K562 (cell line): ENCODE measurements around the gene METRN. TPM values are rescaled to one million over a fixed set of nuclear protein-coding genes. Genes with fewer than 3 reads are reported as not detected.

Source experiments
- PHF20 ChIP-seq: fragments of 450-650 bp; IDR thresholded peaks from 2 replicates; pipeline ENCODE4 v1.6.1; 2018; ENCODE audit not compliant: partially characterized antibody
- RFX1 ChIP-seq: fragments of 450-650 bp; IDR thresholded peaks from 2 replicates; pipeline ENCODE4 v1.6.1; 2016; ENCODE audit warnings: mild to moderate bottlenecking, moderate library complexity
- polyA plus RNA-seq, 8 experiments: library from polyadenylated mRNA; depleted of rRNA in 4 of 8; stranded (reverse) in 5 of 8; unstranded in 3 of 8; fragments of >200 nt; fragmentation: Nextera tagmentation in 2 of 8; fragmentation: Illumina TruSeq in 1 of 8; extraction: Ambion mirVana in 2 of 8; extraction: Trizol in 1 of 8; gene quantifications; 2 replicates each; pipeline versions ENCODE4 v1.2.1 to v1.2.3, GENCODE V29; 2011 to 2014; ENCODE audit warnings: inconsistent platforms in 1 of 8, missing spikeins in 1 of 8
- total RNA-seq, 7 experiments: library from RNA; depleted of rRNA in 6 of 7; stranded (reverse); fragments of >200 nt in 6 of 7; fragmentation: Illumina TruSeq in 2 of 7; extraction: Trizol in 2 of 7; gene quantifications; 2 replicates each; pipeline versions ENCODE4 v1.2.1 to v1.2.3, GENCODE V29; 2011 to 2021; ENCODE audit warnings: low replicate concordance in 1 of 7
- TF ChIP-seq, protein P1 (sequence below): fragments of 450-650 bp; IDR thresholded peaks from 2 replicates; pipeline ENCODE4 v1.6.1; 2016; ENCODE audit warnings: mild to moderate bottlenecking, moderate library complexity
- TF ChIP-seq, protein P2 (sequence below): fragments of 250-450 bp; sonication (Bioruptor Pico); IDR thresholded peaks from 2 replicates; pipeline ENCODE4 v1.4.0; 2020; ENCODE audit warnings: mild to moderate bottlenecking, moderate library complexity, borderline replicate concordance
- TF ChIP-seq, protein P3 (sequence below): fragments of 450-650 bp; IDR thresholded peaks from 2 replicates; pipeline ENCODE4 v1.6.1; 2018; ENCODE audit not compliant: partially characterized antibody

The METRN gene
- total and polyA plus RNA-seq, 9 of the 15 experiments (the other 6 are each of a cell fraction or from before 2014, with no cell fraction given): 0.20 to 89.8 (median 15.4) TPM

DNA sequence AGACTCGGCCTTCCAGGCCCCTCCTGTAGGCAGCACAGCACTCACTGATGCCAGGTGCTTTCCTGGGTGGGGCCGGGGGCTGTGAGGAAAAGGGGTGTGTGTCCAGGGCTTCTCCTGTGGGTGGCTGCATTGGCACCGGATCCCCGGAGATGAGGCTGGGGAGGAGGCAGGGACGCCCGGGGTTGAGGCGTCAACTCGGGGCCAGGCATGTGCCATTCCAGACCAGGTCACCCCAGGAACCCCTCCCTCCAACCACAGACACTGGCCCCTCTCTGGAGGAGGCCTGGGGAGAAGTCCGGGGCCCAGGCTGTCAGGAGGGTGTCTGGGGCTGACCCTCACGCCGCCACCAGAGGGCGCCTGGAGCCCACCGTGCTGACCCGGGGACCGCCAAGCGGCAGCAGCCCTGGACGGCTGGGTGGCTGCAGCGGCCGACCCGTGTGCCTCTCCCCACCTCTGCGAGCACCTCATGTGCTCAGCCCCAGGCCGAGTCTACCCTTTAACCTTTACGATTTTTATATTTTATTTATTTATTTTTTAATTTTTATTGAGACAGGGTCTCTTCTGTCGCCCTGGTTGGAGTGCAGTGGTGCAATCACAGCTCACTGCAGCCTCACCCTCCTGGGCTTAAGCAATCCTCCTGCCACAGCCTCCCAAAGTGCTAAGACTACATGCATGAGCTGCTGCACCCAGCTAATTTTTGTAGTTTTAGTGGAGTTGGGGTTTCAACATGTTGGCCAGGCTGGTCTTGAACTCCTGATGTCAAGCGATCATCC, 3.2 kb upstream of the METRN start (continued):
- TF ChIP-seq, protein P1, sequence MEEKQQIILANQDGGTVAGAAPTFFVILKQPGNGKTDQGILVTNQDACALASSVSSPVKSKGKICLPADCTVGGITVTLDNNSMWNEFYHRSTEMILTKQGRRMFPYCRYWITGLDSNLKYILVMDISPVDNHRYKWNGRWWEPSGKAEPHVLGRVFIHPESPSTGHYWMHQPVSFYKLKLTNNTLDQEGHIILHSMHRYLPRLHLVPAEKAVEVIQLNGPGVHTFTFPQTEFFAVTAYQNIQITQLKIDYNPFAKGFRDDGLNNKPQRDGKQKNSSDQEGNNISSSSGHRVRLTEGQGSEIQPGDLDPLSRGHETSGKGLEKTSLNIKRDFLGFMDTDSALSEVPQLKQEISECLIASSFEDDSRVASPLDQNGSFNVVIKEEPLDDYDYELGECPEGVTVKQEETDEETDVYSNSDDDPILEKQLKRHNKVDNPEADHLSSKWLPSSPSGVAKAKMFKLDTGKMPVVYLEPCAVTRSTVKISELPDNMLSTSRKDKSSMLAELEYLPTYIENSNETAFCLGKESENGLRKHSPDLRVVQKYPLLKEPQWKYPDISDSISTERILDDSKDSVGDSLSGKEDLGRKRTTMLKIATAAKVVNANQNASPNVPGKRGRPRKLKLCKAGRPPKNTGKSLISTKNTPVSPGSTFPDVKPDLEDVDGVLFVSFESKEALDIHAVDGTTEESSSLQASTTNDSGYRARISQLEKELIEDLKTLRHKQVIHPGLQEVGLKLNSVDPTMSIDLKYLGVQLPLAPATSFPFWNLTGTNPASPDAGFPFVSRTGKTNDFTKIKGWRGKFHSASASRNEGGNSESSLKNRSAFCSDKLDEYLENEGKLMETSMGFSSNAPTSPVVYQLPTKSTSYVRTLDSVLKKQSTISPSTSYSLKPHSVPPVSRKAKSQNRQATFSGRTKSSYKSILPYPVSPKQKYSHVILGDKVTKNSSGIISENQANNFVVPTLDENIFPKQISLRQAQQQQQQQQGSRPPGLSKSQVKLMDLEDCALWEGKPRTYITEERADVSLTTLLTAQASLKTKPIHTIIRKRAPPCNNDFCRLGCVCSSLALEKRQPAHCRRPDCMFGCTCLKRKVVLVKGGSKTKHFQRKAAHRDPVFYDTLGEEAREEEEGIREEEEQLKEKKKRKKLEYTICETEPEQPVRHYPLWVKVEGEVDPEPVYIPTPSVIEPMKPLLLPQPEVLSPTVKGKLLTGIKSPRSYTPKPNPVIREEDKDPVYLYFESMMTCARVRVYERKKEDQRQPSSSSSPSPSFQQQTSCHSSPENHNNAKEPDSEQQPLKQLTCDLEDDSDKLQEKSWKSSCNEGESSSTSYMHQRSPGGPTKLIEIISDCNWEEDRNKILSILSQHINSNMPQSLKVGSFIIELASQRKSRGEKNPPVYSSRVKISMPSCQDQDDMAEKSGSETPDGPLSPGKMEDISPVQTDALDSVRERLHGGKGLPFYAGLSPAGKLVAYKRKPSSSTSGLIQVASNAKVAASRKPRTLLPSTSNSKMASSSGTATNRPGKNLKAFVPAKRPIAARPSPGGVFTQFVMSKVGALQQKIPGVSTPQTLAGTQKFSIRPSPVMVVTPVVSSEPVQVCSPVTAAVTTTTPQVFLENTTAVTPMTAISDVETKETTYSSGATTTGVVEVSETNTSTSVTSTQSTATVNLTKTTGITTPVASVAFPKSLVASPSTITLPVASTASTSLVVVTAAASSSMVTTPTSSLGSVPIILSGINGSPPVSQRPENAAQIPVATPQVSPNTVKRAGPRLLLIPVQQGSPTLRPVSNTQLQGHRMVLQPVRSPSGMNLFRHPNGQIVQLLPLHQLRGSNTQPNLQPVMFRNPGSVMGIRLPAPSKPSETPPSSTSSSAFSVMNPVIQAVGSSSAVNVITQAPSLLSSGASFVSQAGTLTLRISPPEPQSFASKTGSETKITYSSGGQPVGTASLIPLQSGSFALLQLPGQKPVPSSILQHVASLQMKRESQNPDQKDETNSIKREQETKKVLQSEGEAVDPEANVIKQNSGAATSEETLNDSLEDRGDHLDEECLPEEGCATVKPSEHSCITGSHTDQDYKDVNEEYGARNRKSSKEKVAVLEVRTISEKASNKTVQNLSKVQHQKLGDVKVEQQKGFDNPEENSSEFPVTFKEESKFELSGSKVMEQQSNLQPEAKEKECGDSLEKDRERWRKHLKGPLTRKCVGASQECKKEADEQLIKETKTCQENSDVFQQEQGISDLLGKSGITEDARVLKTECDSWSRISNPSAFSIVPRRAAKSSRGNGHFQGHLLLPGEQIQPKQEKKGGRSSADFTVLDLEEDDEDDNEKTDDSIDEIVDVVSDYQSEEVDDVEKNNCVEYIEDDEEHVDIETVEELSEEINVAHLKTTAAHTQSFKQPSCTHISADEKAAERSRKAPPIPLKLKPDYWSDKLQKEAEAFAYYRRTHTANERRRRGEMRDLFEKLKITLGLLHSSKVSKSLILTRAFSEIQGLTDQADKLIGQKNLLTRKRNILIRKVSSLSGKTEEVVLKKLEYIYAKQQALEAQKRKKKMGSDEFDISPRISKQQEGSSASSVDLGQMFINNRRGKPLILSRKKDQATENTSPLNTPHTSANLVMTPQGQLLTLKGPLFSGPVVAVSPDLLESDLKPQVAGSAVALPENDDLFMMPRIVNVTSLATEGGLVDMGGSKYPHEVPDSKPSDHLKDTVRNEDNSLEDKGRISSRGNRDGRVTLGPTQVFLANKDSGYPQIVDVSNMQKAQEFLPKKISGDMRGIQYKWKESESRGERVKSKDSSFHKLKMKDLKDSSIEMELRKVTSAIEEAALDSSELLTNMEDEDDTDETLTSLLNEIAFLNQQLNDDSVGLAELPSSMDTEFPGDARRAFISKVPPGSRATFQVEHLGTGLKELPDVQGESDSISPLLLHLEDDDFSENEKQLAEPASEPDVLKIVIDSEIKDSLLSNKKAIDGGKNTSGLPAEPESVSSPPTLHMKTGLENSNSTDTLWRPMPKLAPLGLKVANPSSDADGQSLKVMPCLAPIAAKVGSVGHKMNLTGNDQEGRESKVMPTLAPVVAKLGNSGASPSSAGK: no peak
- TF ChIP-seq, protein P2, sequence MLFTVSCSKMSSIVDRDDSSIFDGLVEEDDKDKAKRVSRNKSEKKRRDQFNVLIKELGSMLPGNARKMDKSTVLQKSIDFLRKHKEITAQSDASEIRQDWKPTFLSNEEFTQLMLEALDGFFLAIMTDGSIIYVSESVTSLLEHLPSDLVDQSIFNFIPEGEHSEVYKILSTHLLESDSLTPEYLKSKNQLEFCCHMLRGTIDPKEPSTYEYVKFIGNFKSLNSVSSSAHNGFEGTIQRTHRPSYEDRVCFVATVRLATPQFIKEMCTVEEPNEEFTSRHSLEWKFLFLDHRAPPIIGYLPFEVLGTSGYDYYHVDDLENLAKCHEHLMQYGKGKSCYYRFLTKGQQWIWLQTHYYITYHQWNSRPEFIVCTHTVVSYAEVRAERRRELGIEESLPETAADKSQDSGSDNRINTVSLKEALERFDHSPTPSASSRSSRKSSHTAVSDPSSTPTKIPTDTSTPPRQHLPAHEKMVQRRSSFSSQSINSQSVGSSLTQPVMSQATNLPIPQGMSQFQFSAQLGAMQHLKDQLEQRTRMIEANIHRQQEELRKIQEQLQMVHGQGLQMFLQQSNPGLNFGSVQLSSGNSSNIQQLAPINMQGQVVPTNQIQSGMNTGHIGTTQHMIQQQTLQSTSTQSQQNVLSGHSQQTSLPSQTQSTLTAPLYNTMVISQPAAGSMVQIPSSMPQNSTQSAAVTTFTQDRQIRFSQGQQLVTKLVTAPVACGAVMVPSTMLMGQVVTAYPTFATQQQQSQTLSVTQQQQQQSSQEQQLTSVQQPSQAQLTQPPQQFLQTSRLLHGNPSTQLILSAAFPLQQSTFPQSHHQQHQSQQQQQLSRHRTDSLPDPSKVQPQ: no peak
- TF ChIP-seq RFX1: peak; percentile 30; the same call in 1 of the 2 replicates
- TF ChIP-seq, protein P3, sequence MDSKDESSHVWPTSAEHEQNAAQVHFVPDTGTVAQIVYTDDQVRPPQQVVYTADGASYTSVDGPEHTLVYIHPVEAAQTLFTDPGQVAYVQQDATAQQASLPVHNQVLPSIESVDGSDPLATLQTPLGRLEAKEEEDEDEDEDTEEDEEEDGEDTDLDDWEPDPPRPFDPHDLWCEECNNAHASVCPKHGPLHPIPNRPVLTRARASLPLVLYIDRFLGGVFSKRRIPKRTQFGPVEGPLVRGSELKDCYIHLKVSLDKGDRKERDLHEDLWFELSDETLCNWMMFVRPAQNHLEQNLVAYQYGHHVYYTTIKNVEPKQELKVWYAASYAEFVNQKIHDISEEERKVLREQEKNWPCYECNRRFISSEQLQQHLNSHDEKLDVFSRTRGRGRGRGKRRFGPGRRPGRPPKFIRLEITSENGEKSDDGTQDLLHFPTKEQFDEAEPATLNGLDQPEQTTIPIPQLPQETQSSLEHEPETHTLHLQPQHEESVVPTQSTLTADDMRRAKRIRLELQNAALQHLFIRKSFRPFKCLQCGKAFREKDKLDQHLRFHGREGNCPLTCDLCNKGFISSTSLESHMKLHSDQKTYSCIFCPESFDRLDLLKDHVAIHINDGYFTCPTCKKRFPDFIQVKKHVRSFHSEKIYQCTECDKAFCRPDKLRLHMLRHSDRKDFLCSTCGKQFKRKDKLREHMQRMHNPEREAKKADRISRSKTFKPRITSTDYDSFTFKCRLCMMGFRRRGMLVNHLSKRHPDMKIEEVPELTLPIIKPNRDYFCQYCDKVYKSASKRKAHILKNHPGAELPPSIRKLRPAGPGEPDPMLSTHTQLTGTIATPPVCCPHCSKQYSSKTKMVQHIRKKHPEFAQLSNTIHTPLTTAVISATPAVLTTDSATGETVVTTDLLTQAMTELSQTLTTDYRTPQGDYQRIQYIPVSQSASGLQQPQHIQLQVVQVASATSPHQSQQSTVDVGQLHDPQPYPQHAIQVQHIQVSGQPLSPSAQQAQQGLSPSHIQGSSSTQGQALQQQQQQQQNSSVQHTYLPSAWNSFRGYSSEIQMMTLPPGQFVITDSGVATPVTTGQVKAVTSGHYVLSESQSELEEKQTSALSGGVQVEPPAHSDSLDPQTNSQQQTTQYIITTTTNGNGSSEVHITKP: no peak
- TF ChIP-seq PHF20: no peak
